ENCODE data around the gene GRK6.
"Not testable (repeated sequence)": the region's sequence is repeated elsewhere in the genome, so short reads cannot be mapped to it uniquely, and the experiment has no call there.

Gene GRK6

DNA sequence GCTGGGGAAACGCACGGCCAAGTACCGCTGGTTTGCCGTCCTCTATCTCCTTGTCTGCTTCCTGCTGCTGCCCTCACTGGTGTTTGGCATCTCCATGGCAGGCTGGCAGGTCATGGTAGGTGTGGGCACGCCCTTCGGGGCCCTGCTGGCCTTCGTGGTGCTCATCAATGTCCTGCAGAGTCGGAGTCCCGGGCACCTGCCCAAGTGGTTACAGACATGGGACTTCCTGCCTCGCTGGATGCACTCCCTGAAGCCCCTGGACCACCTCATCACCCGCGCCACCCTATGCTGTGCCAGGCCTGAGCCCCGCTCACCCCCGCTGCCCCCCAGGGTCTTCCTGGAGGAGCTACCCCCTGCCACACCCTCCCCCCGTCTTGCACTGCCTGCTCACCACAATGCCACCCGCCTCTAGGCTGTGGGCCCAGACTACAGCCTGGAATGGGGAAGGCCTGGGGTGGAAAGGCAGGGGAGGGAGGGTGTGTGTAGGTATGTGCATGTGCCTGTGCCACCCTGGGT lies 28.5 kb upstream of the GRK6 start:
- no peak for DNase-seq (ENCODE audit: low read depth in 2 of 2)

DNA sequence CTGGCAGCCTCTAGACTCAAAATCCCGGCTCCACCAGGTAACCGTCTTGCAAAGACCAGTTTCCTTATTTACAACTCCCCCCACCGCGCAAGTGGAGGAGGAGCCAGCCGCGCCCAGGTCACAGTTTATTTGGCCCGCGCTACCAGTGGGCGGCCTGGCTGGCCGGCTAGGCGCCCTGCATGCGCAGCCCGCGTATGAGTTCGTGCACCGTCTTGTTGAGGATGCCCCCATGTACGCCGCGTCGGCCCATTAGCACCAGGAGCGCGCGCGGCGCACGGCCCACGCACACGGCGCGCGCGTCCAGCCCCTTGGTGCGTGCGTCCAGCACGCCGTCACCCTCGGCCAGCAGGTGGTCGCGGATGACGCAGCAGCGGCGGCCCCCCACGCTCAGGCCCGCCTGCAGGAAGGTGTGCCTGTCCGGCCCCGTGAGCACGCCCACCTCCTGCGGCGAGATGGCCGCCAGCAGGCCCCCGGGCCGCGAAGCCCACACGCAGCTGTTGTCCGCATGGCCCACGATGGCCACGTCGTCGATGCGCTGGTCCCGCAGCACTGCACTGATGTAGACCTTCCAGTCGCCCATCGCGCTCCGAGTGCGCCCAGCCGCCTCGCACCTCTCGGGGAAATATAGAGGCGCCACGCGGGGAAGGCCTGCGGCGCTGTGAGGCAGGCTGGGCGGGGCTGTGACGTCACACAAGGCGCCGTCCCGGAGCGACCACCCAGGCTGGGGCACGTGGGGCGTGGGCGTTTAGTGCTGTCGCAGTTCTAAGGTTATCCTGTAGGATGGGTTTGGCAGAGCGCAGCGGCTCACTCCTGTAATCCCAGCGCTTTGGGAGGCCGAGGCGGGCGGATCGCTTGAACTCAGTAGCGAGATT lies 26.2 kb upstream of the GRK6 start, which contains the start of gene PFN3:
Gene PFN3, minus strand, starts transcription at position 665 of the 872 bp plus-strand sequence. Its CDS starts 85 bp downstream, at position 580.
- no peak for DNase-seq (ENCODE audit: low read depth in 2 of 2)

DNA sequence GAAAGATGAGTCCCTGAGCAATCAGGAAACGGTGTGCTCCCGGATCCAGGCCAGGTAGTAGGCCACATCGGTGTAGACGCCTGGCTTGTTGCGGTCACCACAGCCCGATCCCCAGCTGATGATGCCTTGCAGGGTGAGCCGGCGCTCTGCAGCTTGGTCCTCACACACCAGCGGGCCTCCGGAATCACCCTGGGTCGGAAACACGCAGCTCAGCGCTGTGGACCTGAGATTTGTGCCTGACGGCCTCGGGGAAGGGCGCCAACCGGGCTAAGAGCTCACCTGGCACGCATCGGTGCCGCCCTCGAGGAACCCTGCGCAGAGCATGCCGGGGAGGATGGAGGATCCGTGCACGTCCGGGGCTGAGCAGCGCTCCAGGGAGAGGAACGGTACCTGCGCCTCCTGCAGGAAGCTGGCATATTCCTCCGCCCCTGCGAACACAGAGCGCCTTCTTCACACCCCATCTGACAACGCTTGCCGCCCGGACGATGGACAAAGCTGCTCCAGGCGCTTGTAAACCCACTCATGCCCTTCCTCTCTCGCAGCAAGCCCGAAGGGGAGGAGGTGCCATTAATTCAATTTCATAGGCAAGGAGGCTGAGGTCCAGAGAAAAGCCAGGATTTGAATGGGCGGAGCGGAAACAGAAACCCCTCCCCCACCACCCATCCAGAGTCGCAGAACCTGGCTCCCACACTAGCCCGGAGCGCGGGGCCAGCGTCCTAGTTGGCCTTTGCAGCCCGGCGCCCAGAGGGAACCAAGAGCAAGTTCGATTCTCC lies 24.0 kb upstream of the GRK6 start:
- peak; percentile 58 to 67 for DNase-seq (ENCODE audit: low read depth in 2 of 2)

DNA sequence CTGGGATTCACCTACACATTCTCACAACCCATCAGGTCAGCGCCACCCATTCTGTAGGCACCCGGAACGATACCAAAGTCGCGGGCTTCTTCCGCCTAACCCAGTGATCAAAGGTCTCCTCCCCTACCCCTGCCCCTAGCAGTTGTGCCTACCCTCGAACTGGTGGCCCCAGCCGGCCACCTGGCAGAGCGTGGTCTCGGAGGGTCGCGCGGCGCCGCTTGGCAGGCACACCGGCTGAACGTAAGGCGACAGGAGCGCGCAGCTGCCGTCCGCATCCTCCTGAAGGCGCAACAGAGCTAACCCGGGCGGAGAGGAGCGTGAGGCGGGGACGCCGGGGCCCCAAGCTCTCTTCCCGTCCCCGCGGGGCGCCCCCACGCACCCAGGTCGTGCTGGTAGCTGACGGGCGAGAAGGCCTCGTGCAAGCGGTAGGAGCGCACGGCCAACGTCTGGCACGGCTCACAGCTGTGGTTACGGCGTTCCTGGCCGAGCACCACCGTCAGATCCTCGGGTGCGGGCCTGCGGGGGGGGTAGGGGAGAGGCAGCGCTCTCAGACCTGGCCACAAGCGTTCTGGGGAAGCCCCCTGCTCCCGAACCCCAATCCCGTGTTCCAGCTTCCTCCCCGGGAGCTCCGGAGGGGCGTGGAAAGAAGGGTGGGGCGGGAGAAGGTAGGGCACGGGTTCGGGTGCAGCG lies 23.2 kb upstream of the GRK6 start:
- peak in 1 of 2 donors; percentile 19 for DNase-seq (ENCODE audit: low read depth in 2 of 2)

DNA sequence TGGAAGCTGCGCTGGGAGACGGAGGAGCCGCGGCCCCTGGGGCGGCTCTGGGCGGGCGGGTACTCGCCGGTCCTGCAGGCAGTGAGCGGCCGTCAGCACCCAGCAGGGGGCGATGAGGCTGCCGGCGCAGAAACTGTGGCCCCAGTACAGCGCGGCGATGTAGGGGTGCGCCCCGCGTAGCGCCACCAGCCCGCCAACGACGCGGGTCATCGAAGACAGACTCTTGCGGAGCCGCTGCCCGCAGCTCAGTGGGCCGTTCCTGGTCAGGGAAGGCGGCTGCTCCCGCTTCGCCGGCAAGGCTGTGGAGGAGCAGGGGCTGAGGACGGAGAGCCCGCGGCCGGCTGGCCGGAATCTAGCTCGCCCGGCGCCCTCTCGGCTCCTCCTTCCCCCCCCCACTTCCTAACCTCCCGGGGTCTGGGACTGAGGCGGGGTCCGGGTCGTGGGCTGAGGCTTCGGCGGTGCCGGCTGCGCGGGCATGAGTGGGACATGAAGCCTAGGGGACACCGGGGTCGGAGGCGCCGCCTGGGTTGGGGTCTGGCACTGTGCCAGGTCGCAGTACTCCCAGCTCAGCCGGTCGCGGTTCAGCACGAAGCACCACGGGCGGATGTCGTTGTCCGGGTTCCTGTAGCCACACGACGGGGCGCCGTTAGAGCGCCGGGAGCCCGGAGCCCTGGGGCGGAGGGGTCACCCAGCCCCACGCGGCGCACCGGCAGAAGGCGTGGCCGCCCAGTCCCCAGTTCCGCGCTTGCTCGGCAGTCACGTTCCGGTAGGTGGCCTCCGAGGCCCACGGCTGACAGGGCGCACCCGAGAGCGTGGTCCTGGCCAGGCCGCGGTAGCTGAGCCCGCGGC lies 22.5 kb upstream of the GRK6 start:
- DNase-seq (ENCODE audit: low read depth in 2 of 2), result peak; percentile 76 to 77

DNA sequence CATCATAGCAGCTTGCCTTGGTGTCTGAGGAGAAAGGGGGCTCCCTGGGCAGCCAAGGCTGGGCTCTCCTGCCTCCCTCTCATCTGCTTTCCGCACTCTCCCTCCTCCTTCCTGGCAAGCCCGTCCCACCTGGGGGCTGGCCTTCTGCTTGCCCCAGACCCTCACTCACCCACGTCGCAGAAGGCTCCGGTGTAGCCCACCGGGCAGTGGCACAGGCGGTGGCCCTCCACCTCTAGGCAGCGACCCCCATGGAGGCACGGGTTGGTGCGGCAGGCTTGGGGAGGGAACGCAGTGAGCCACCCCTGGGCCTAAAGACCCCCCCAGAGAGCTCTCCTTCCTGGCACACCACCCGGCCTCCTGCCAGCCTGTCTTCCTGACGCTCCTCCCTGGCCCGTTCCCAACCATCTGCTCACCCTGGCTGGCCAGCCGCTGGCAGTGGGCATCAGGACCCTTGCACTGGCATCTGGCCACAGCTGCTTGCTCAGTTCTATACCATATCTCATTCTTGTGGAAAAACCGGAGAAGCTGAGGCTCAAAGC lies 21.8 kb upstream of the GRK6 start:
- DNase-seq (ENCODE audit: low read depth in 2 of 2), result no peak

DNA sequence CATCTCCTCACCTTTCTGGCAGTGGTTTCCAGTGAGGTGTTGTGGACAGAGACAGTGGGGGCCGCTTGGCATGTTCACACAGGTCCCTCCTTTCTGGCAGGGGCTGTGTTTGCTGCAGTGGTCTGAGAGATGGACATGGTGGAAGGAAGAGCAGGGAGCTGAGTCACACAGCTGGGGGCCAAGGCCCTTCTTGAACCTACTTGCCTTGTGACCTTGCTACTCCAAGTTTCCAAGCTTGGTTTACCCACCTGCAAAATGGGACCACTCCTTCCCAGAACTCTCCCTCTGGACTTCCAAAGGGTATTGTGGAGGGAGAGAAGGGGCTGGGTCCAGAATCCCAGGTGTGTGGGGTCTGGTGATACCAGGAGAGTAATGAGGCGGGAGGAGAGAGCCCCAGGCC lies 21.2 kb upstream of the GRK6 start:
- no peak for DNase-seq (ENCODE audit: low read depth in 2 of 2)

DNA sequence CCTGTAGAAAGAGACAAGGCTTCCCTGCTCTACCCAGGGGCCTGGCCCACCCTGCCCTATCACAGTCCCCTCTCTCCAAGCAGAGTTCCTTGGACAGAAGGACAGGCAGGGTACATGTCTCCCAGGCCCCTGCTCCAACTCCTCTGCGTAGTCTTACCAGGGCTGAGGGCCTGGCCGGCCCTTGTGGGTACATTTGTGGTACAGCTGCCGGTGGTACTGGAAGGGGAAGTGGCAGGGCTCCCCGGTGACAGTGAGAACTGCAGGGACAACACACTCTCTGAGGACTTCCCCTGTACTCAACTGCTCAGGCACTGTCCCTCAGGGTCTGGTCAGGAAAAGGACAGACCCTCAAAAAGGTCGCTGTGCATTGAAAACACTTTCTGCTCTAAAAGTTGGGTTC lies 20.7 kb upstream of the GRK6 start:
- DNase-seq (ENCODE audit: low read depth in 2 of 2), result no peak

DNA sequence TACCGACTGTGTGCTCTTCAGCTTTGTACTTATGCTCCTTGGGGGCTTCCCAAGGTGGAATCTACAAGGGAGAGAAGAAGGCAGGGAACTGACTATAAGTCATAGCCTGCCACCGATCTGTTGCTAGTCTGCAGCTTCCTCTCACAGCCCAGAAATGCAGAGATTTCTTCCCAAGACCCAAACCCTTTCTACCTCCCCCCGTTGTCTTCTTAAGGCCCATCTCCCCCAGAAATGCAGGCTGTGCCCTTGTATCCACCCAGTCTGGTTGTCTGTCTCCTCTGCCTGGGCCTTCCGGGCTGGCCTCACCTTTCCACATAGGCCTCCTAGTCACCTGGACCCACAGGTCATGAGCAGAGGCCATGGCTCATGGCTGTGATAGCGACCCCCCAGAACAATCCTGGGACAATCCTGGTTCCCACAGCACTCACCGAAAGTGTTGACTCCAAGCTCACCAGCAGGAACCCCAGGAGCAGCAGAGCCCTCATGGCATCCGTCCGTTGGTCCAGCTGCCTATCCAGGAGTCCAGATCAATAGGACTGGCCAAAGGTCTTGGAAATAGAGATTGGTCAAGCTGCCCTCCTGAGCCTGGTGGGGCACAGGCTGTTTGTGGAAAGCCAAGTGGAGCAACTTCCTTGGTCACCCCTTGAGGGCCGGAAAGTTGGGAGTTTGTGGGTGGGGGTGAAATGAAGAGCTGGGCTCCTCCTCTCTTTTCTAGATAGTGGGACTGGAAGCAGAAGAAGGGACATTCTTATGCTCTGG lies 17.3 kb upstream of the GRK6 start, which contains the start of gene F12:
Gene F12, minus strand, starts transcription at position 522 of the 759 bp plus-strand sequence. Its CDS starts 37 bp downstream, at position 485.
- DNase-seq (ENCODE audit: low read depth in 2 of 2), result no peak

DNA sequence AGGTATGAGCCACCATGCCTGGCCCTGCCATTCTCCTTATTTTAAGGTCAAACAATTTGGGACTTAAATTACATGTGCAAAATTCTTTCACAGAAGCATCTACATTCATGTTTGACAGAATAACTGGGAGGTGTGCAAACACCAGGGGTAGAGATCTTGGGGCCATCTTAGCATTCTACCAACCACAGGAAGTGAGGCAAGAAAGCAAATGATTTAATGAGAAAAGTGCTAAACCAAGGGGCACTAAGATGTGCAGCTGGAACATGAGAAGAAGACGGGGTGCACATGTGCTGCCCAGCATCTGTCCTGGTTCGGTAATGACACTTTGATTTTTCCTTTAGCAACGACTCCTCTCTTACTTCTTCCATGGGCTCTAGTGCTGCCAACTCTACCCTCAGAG lies 15.9 kb upstream of the GRK6 start:
- DNase-seq (ENCODE audit: low read depth in 2 of 2), result no peak

DNA sequence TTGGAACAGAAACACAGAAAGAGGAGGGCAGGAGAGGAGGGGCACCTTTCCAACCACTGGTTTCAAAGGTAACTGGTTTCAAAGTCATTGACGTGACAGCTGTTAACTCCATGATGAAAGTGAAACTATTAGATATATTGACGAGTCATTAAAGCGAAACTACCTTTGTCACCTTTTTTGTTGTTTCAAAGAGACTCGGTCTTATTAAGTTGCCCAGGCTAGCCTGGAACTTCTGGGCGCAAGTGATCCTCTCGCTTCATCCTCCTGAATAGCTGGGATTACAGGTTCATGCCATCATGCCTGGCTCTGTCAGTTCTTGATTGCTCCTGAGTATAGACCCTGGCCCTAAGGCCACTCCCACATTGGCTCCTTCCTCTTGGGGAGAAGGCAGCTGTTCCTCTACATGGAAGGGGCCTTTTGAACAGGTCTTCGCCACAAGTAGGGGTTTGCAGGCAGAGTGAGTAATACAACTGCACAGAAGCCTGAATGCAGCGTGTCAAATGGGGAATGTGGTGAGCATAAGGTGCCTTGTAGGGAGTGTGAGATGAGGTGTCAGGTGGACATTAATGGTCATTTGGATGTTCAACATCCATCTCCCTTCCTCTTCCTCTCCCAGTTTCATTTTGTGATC lies 13.8 kb upstream of the GRK6 start:
- no peak for DNase-seq (ENCODE audit: low read depth in 2 of 2)

DNA sequence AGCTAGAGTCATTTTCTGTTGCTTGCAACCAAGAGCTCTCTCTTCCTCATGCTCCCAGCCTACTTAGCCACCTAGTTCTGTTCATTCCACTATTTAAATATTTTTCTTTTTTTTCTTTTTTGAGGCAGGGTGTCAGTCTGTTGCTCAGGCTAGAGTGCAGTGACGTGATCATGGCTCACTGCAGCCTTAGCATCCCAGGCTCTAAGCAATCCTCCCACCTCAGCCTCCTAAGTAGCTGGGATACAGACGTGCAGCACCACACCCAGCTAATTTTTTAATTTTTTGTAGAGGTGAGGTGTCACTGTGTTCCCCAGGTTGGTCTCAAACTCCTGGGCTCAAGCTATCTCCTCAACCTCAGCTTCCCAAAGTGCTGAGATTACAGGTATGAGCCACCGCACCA lies 12.0 kb upstream of the GRK6 start:
- no peak for DNase-seq (ENCODE audit: low read depth in 2 of 2)

DNA sequence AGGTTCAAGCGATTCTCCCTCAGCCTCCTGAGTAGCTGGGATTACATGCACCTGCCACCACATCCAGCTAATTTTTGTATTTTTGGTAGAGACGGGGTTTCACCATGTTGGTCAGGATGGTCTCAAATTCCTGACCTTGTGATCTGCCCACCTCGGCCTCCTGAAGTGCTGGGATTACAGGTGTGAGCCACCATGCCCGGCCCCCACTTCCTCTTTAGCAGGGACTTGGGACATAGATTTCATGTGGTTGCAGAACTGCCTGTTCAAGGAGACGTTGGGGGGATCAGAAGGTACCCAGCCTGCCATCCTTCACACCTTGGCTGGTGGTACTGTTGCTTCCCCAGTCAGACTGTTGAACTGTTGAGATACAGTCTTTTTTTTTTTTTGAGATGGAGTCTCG lies 9.4 kb upstream of the GRK6 start:
- not testable (repeated sequence) for DNase-seq (ENCODE audit: low read depth in 2 of 2)

DNA sequence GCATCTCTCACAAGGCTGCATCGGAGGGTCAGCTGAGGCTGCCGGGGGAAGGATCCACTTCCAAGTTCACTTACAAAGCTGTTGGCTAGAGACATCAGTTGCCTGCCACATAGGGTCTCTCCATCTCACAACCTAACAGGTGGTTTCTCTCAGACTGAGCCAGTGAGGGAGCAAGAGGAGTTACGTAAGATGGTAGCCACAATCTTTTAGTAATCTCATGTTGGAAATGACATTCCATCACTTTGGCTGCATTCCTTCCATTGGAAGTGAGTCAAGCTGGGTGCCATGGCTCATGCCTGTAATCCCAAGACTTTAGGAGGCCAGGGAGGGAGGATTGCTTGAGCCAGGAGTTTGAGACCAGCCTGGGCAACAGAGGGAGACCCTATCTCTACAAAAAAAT lies 7.4 kb upstream of the GRK6 start:
- DNase-seq (ENCODE audit: low read depth in 2 of 2), result no peak

DNA sequence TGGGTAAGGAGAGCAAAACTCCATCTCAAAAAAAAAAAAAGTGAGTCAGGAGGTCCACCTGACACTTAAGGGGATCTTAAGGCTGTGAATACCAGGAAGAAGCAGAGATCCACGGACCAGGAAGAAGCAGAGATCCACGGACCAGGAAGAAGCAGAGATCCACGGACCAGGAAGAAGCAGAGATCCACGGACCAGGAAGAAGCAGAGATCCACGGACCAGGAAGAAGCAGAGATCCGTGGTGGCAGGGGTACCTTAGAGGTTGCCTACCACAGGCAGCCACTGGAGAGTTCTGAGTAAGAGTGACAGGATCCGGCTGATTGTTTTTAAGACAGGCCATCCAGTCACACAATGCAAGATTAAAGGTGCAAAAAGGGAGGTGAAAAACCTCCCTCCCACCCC lies 6.0 kb upstream of the GRK6 start:
- DNase-seq (ENCODE audit: low read depth in 2 of 2), result not testable (repeated sequence)

DNA sequence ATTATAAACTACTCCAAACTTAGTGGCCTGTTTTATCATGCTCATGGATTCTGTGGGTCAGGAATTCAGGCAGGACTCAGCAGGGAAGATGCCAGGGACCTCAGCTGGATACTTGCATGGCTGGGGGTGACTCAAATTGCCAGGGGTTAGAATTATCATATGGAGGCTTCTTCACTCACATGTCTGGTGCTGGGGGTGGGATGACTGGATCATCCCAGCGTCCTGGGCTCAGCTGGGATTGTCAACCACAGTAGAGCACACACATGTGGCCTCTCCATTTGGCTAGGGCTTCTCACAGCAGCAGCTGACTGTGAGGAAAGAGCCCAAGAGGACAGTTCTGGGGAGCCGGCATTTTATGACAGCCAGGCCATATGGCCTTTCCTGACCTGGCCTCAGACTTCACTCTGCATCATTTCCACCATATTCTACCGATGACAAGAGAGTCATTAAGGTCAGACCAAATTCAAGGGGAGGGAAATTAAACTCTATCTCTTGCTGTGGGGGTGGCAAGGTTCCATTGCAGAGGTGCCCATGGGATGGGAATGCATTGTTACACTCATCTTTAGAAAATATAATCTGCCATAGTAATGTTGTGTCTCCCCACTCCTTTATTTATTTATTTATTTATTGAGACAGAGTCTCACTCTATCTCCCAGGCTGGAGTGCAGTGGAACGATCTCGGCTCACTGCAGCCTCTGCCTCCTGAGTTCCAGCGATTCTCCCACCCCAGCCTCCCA lies 5.2 kb upstream of the GRK6 start:
- no peak for DNase-seq (ENCODE audit: low read depth in 2 of 2)

DNA sequence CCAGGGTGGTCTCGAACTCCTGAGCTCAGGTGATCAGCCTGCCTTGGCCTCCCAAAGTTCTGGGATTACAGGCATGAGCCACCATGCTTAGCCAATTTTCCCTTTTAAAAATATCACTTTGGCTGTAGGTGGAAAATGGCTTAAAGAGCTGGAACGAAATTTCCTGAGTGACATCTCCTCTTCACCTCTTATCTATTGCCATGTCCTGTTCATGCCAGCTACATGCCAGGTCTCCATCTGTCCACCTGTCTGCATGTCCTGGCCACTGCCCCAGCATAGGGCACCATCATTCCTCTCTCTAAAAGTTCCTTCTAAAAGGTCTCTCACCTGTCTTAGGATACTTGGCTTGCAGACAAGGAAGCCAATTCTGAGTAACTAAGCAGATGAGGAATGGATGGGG lies 2.8 kb upstream of the GRK6 start:
- DNase-seq (ENCODE audit: low read depth in 2 of 2), result no peak

DNA sequence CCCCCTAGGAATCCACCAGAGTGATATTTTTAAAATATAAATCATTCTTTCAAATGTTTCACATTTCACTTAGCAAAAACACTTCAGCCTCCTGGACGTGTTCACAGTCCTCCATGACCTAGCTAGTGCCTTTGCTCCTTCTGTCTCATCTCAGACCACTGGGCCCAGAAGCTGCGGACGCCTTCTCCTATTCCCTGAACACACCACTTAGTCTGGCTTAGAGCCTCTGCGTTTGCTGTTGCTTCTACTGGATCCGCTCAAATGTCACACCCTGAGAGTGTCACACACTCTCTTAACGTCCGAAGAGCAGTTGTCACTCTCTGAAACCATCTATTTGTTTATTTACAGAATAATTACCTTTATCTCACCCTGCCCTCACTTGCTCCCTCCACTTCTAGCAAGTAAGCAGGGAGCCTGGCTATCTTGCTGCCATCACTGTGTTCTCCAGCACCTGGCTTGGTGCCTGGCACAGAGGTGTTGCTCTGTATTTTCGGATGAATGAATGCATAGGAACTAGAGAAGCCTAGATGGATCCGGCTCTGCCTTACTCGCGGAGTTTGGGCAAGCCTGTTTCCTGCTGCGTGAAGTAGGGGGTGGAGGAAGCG lies 1.2 kb upstream of the GRK6 start:
- no peak for DNase-seq (ENCODE audit: low read depth in 2 of 2)

Measured in stimulated activated CD8-positive, alpha-beta memory T cell treated with anti-CD3 and anti-CD28 coated beads, Interleukin-15, amount 100 ng/mL, for 48 hours (primary cell).